Uterine smooth muscle cell (primary cell): ENCODE measurements around the gene CEL. TPM values are rescaled to one million over a fixed set of nuclear protein-coding genes. Genes with fewer than 3 reads are reported as not detected.

Source experiments
- total RNA-seq: library from RNA; depleted of rRNA; stranded (reverse); fragments of >200 nt; gene quantifications from 2 replicates; pipeline ENCODE4 v1.2.3, GENCODE V29; 2014

The CEL gene
- 0.12 TPM in 1 of 2 replicates, not detected in the other for total RNA-seq

DNA sequence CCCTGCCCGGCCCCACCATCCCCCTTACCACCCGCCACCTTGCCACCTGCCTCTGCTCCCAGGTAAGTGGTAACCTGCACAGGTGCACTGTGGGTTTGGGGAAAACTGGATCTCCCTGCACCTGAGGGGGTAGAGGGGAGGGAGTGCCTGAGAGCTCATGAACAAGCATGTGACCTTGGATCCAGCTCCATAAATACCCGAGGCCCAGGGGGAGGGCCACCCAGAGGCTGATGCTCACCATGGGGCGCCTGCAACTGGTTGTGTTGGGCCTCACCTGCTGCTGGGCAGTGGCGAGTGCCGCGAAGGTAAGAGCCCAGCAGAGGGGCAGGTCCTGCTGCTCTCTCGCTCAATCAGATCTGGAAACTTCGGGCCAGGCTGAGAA, at the start of gene CEL:
TSS of gene CEL (plus strand) at position 218 of the 382 bp plus-strand sequence. CDS start at position 240, 22 bp downstream.

GRCh38 chr9:133030317-133031129, 31.3 kb upstream of the CEL start, which contains the start of gene GTF3C5:
TSS of gene GTF3C5 (plus strand) at chr9:133030997. CDS start at chr9:133031012, 15 bp downstream.

Other genes starting within 250 kb of the CEL start
- 0.11 and 0.75 TPM in 2 replicates for gene AK8, start 183.7 kb upstream of the CEL start, total RNA-seq
- gene SPACA9, start 183.1 kb upstream of the CEL start, total RNA-seq = 2.1 and 2.6 TPM in 2 replicates
- 46.7 and 48.6 TPM in 2 replicates for gene TSC1, start 117.4 kb upstream of the CEL start, total RNA-seq
- gene GFI1B, start 83.3 kb upstream of the CEL start, total RNA-seq = not detected in 2 replicates
- gene GTF3C5, start 31.0 kb upstream of the CEL start, total RNA-seq = 31.7 and 52.7 TPM in 2 replicates
- gene RALGDS, start 59.3 kb downstream of the CEL start, total RNA-seq = 19.3 and 22.0 TPM in 2 replicates
- 3.1 and 3.2 TPM in 2 replicates for gene GBGT1, start 101.9 kb downstream of the CEL start, total RNA-seq
- gene OBP2B, start 147.3 kb downstream of the CEL start, total RNA-seq = not detected in 2 replicates
- under 0.01 TPM in 1 of 2 replicates, not detected in the other for gene ABO, start 213.2 kb downstream of the CEL start, total RNA-seq